B cell (primary cell): ENCODE results near the gene PRKN. TPM values are rescaled to one million over a fixed set of nuclear protein-coding genes. Genes with fewer than 3 reads are reported as not detected.

Experiments used
- ATAC-seq: fragments of 200-7000 bp; cut with Tn5 transposase; one replicate; pipeline ENCODE4 v1.10.0; 2021; ENCODE audit warnings: low read depth, mild to moderate bottlenecking, moderate number of reproducible peaks, moderate library complexity
- CTCF ChIA-PET: fragments of 350-600 bp; sonication (Branson Sonifier 250); formaldehyde crosslinking; loops from one replicate; lab custom pipeline; 2021; ENCODE audit warnings: antibody characterized with exemption, inconsistent platforms; lab: Charles Lee
- POLR2A ChIA-PET: fragments of 350-600 bp; sonication (Branson Sonifier 250); formaldehyde crosslinking; loops from one replicate; lab custom pipeline; 2021; ENCODE audit warnings: antibody characterized with exemption; lab: Charles Lee
- DNase-seq: peaks from one replicate; pipeline ENCODE4 v3.0.0; 2013
- H2AFZ ChIP-seq: 2 replicates; pipeline ENCODE4 v1.6.1; 2012; ENCODE audit warnings: mild to moderate bottlenecking, low read depth, low read length; ENCODE audit not compliant: insufficient read depth, poor library complexity, severe bottlenecking
- H3K27ac ChIP-seq, 2 donors: 1 replicate in 1 of 2; 2 replicates in 1 of 2; pipeline ENCODE4 v1.5.1; 2012 to 2013; ENCODE audit warnings: low read length in 2 of 2, mild to moderate bottlenecking in 2 of 2, moderate library complexity in 1 of 2
- H3K27me3 ChIP-seq, 4 experiments: fragments of 200-600 bp in 1 of 4; sonication (generic) in 1 of 4; replicated peaks in 1 of 4; 1 replicate in 2 of 4; 2 replicates in 2 of 4; pipeline versions ENCODE4 v1.6.1 to v1.7.0; 2013 to 2016; ENCODE audit warnings: low read length in 3 of 4, mild to moderate bottlenecking in 2 of 4, mixed read lengths in 1 of 4, moderate library complexity in 1 of 4; ENCODE audit not compliant: insufficient read depth in 4 of 4, control insufficient read depth in 3 of 4; ENCODE audit errors: control extremely low read depth in 1 of 4
- H3K36me3 ChIP-seq, 2 experiments: replicated peaks in 1 of 2; 1 replicate in 1 of 2; 2 replicates in 1 of 2; pipeline versions ENCODE4 v1.6.1 to v1.7.1; 2013; ENCODE audit warnings: low read length in 1 of 2; ENCODE audit not compliant: insufficient read depth in 2 of 2, control insufficient read depth in 1 of 2; ENCODE audit errors: control extremely low read depth in 1 of 2, extremely low read depth in 1 of 2
- H3K4me1 ChIP-seq, 2 donors: fragments of 200-600 bp in 1 of 2; sonication (generic) in 1 of 2; 1 replicate in 1 of 2; 2 replicates in 1 of 2; pipeline versions ENCODE4 v1.5.1 to v1.6.1; 2013 to 2017; ENCODE audit warnings: low read length in 2 of 2; ENCODE audit not compliant: control insufficient read depth in 2 of 2, insufficient read depth in 2 of 2
- H3K4me2 ChIP-seq: replicated peaks from 2 replicates; pipeline ENCODE3; 2012; ENCODE audit warnings: mild to moderate bottlenecking, low read depth, low read length; ENCODE audit not compliant: poor library complexity, severe bottlenecking
- H3K4me3 ChIP-seq, 5 experiments: fragments of 200-600 bp in 1 of 5; sonication (generic) in 1 of 5; 1 replicate in 3 of 5; 2 replicates in 2 of 5; pipeline versions ENCODE4 v1.5.1 to v1.7.0; 2011 to 2016; ENCODE audit warnings: low read length in 4 of 5, mild to moderate bottlenecking in 4 of 5, low read depth in 2 of 5, control low read depth in 1 of 5, moderate library complexity in 1 of 5; ENCODE audit not compliant: insufficient read depth in 1 of 5; ENCODE audit errors: control extremely low read depth in 1 of 5, extremely low read depth in 1 of 5
- H3K79me2 ChIP-seq: fragments of 200-600 bp; sonication (generic); one replicate; pipeline ENCODE4 v1.6.0; 2016; ENCODE audit warnings: low read length; ENCODE audit not compliant: control insufficient read depth, insufficient read depth
- H3K9ac ChIP-seq: fragments of 200-600 bp; sonication (generic); 2 replicates; pipeline ENCODE4 v1.6.1; 2017; ENCODE audit warnings: mild to moderate bottlenecking, low read length, moderate library complexity
- H3K9me3 ChIP-seq, 3 donors: one replicate each; pipeline versions ENCODE4 v1.6.1 to v1.7.1; 2013; ENCODE audit warnings: low read length in 2 of 3; ENCODE audit not compliant: control insufficient read depth in 2 of 3, insufficient read depth in 1 of 3; ENCODE audit errors: control extremely low read depth in 1 of 3
- H4K20me1 ChIP-seq: 2 replicates; pipeline ENCODE4 v1.6.0; 2012; ENCODE audit warnings: mild to moderate bottlenecking, low read length; ENCODE audit not compliant: insufficient read depth, control insufficient read depth, poor library complexity, severe bottlenecking
- H3K27ac Mint-ChIP-seq: one replicate; pipeline ENCODE4 v1.8.0; 2021; ENCODE audit warnings: mixed read lengths
- H3K27me3 Mint-ChIP-seq: one replicate; pipeline ENCODE4 v1.8.0; 2021; ENCODE audit warnings: mixed read lengths
- H3K4me1 Mint-ChIP-seq: one replicate; pipeline ENCODE4 v1.8.0; 2021; ENCODE audit warnings: mixed read lengths
- H3K4me3 Mint-ChIP-seq: one replicate; pipeline ENCODE4 v1.8.0; 2021; ENCODE audit warnings: mixed read lengths
- H3K9me3 Mint-ChIP-seq: one replicate; pipeline ENCODE4 v1.8.0; 2022; ENCODE audit warnings: mixed read lengths; ENCODE audit not compliant: insufficient read depth
- EZH2 ChIP-seq: IDR thresholded peaks from 2 replicates; pipeline ENCODE4 v1.6.1; 2012; ENCODE audit warnings: borderline replicate concordance, low read depth, mild to moderate bottlenecking, moderate library complexity, low read length; ENCODE audit not compliant: insufficient read depth, poor library complexity, severe bottlenecking
- WGBS: methylation state at CpG from one replicate; pipeline ENCODE4 v1.1.5; 2013; ENCODE audit warnings: missing lambda C conversion rate; ENCODE audit not compliant: insufficient coverage; 5-methylcytosine and 5-hydroxymethylcytosine counted together
- intact Hi-C: fragments of 100-400 bp; cut with micrococcal nuclease; formaldehyde crosslinking; loops from one replicate; pipeline ENCODE4 v1.10.0; 2022
- polyA plus RNA-seq: library from polyadenylated mRNA; depleted of rRNA; stranded (reverse); fragments of >200 nt; gene quantifications from 2 replicates; pipeline ENCODE4 v1.2.3, GENCODE V29; 2012
- total RNA-seq, 2 donors: library from RNA; stranded (reverse); fragments of 120-200 nt in 1 of 2; gene quantifications; 1 replicate in 1 of 2; 2 replicates in 1 of 2; pipeline versions ENCODE4 v1.2.3 to v1.2.4, GENCODE V29; 2013 to 2022
- TF ChIP-seq, protein P1 (sequence below): fragments of 200-600 bp; IDR thresholded peaks from one replicate; pipeline ENCODE4 v1.8.0; 2022; ENCODE audit warnings: antibody characterized with exemption, mild to moderate bottlenecking

The PRKN gene
- total and polyA plus RNA-seq, 2 donors (not counting 1 experiment from before 2014, with no cell fraction given), result 1.6 to 6.2 TPM

- intact Hi-C loops, result no loop called here
- Mint-ChIP-seq H3K4me3 (no peak overlapping the region), H3K9me3 (no peaks in the 10 kb centered on the region), H3K4me1 (no peaks in the 10 kb centered on the region), H3K27me3 (no peaks in the 10 kb centered on the region), H3K27ac (no peak overlapping the region)
- no peaks in the 10 kb centered on the region for H3K27me3 ChIP-seq
- ATAC-seq (no peak), DNase-seq (peak; percentile 4)
- no peak overlapping the region for H2AFZ ChIP-seq
- no peak overlapping the region for H3K9ac ChIP-seq
- TF ChIP-seq, protein P1, sequence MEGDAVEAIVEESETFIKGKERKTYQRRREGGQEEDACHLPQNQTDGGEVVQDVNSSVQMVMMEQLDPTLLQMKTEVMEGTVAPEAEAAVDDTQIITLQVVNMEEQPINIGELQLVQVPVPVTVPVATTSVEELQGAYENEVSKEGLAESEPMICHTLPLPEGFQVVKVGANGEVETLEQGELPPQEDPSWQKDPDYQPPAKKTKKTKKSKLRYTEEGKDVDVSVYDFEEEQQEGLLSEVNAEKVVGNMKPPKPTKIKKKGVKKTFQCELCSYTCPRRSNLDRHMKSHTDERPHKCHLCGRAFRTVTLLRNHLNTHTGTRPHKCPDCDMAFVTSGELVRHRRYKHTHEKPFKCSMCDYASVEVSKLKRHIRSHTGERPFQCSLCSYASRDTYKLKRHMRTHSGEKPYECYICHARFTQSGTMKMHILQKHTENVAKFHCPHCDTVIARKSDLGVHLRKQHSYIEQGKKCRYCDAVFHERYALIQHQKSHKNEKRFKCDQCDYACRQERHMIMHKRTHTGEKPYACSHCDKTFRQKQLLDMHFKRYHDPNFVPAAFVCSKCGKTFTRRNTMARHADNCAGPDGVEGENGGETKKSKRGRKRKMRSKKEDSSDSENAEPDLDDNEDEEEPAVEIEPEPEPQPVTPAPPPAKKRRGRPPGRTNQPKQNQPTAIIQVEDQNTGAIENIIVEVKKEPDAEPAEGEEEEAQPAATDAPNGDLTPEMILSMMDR, result no peak
- no peak for TF ChIP-seq EZH2
- H3K4me2 ChIP-seq, result no peak overlapping the region
- WGBS, result 54% methylated on average over 8 of the region's 18 CpGs
- no peak overlapping the region for H3K4me3 ChIP-seq
- POLR2A ChIA-PET, result no interaction called here
- peaks cover 0 to 6% (median 0%) of the 10 kb centered on the region in 3 donors for H3K9me3 ChIP-seq
- H3K4me1 ChIP-seq, result no peaks in the 10 kb centered on the region
- no peak overlapping the region for H3K27ac ChIP-seq
- no peaks in the 10 kb centered on the region for H3K79me2 ChIP-seq
- CTCF ChIA-PET, result no interaction called here
- no peaks in the 10 kb centered on the region for H3K36me3 ChIP-seq
- H4K20me1 ChIP-seq, result no peaks in the 10 kb centered on the region
These were observed 978.8 kb downstream of the PRKN start for GRCh38 chr6:161748535-161749416.

GRCh38 chr6:161747506-161747905 is 980.1 kb downstream of the PRKN start:
- Histone ChIP-seq H3K79me2 (no peaks in the 10 kb centered on the region), H3K4me1 (no peaks in the 10 kb centered on the region), H4K20me1 (no peaks in the 10 kb centered on the region), H3K27me3 (no peaks in the 10 kb centered on the region), H3K36me3 (no peaks in the 10 kb centered on the region), H3K27ac (no peak overlapping the region), H3K4me3 (no peak overlapping the region), H2AFZ (no peak overlapping the region), H3K4me2 (no peak overlapping the region), H3K9me3 (peaks cover 0 to 9% (median 0%) of the 10 kb centered on the region in 3 donors), H3K9ac (no peak overlapping the region)
- Mint-ChIP-seq H3K27me3 (no peaks in the 10 kb centered on the region), H3K4me1 (no peaks in the 10 kb centered on the region), H3K4me3 (no peak overlapping the region), H3K9me3 (peaks cover 2% of the 10 kb centered on the region), H3K27ac (no peak overlapping the region)
- DNase-seq (no peak), ATAC-seq (no peak)
- CTCF ChIA-PET, result no interaction called here
- intact Hi-C loops, result no loop called here
- TF ChIP-seq EZH2, result no peak
- TF ChIP-seq, protein P1, result no peak
- POLR2A ChIA-PET, result no interaction called here
- WGBS, result 97% methylated on average over 5 of the region's 7 CpGs
